Right lobe of liver (tissue), 4 donors: Measurements from ENCODE around the gene UBA3.

Source experiments
- POLR2A ChIP-seq: fragments of 450-650 bp; IDR thresholded peaks from one replicate; pipeline ENCODE4 v1.6.1; 2017; ENCODE audit warnings: antibody characterized with exemption, mild to moderate bottlenecking
- TF ChIP-seq, protein P1 (sequence below), 4 donors: fragments of 200-600 bp in 3 of 4; fragments of 450-650 bp in 1 of 4; IDR thresholded peaks; one replicate each; pipeline versions ENCODE4 v1.5.1 to v1.8.0; 2016 to 2022; ENCODE audit warnings: antibody characterized with exemption in 4 of 4, mild to moderate bottlenecking in 2 of 4
- donor health status: DM: no; HTN: no; CAD: no.
- donor health status: DM: no; HTN: no; CAD: no.
- donor health status: DM: no; HTN: yes; CAD: no.

DNA sequence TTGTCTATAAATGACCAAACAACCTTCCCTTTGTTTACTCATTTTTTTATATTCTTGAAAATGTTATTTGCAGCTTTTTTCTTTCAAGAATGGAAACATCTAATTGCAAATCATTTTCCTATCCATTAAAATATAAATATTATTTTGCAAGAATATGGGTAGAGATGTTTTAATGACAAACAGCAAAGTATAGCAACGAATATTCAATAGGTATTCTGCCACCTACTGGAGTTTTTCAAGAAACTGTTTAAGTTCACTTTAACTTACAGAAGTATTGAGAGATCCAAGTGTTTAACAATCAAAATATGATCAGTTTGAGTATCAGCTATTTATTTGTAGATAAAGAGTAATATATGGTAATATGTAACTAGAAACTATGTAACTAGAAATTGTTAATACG, 59.7 kb downstream of the UBA3 start:
- TF ChIP-seq, protein P1, sequence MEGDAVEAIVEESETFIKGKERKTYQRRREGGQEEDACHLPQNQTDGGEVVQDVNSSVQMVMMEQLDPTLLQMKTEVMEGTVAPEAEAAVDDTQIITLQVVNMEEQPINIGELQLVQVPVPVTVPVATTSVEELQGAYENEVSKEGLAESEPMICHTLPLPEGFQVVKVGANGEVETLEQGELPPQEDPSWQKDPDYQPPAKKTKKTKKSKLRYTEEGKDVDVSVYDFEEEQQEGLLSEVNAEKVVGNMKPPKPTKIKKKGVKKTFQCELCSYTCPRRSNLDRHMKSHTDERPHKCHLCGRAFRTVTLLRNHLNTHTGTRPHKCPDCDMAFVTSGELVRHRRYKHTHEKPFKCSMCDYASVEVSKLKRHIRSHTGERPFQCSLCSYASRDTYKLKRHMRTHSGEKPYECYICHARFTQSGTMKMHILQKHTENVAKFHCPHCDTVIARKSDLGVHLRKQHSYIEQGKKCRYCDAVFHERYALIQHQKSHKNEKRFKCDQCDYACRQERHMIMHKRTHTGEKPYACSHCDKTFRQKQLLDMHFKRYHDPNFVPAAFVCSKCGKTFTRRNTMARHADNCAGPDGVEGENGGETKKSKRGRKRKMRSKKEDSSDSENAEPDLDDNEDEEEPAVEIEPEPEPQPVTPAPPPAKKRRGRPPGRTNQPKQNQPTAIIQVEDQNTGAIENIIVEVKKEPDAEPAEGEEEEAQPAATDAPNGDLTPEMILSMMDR (IDR thresholded peaks at IDR 0.05), result peak in 3 of 4 donors; percentile 40 to 42 (median 42)
- TF ChIP-seq POLR2A, result no peak
